HUES6 (cell line): ENCODE measurements around the gene FST.

Source experiments
- H3K27ac ChIP-seq: 2 replicates; pipeline ENCODE4 v1.7.0; 2013; ENCODE audit warnings: low read depth, mild to moderate bottlenecking, low read length, inconsistent platforms
- H3K27me3 ChIP-seq: 2 replicates; pipeline ENCODE4 v1.6.1; 2013; ENCODE audit warnings: low read length; ENCODE audit not compliant: control insufficient read depth, insufficient read depth
- H3K36me3 ChIP-seq: 2 replicates; pipeline ENCODE4 v1.6.1; 2013; ENCODE audit warnings: low read length; ENCODE audit not compliant: control insufficient read depth, insufficient read depth
- H3K4me1 ChIP-seq: 2 replicates; pipeline ENCODE4 v1.6.1; 2013; ENCODE audit warnings: low read length; ENCODE audit not compliant: control insufficient read depth, insufficient read depth
- H3K4me3 ChIP-seq: 2 replicates; pipeline ENCODE4 v1.5.1; 2013; ENCODE audit warnings: low read depth, low read length
- H3K9ac ChIP-seq: one replicate; pipeline ENCODE4 v1.6.1; 2013; ENCODE audit warnings: mild to moderate bottlenecking, low read length
- H3K9me3 ChIP-seq: 2 replicates; pipeline ENCODE4 v1.6.1; 2013; ENCODE audit warnings: low read depth, low read length; ENCODE audit not compliant: control insufficient read depth, insufficient read depth

Gene FST

DNA sequence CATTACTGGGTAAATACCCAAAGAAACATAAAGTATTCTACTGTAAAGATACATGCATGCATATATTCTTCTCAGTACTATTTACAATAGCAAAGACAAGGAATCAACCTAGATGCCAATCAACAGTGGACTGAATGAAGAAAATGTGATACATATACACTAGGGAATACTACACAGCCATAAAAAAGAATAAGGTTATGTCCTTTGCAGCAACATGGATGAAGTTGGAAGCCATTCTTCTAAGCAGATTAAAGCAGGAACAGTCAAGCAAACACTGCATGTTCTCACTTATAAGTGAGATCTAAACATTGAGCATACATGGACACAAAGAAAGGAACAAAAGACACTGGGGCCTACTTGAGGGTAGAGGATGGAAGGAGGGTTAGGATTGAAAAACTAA is 40.4 kb downstream of the FST start:
- Histone ChIP-seq H3K4me1 (no peaks in the 10 kb centered on the region), H3K4me3 (no peak overlapping the region), H3K36me3 (no peaks in the 10 kb centered on the region), H3K27me3 (no peaks in the 10 kb centered on the region), H3K9ac (no peak overlapping the region), H3K9me3 (peaks cover 5% of the 10 kb centered on the region; the same call in 1 of the 2 replicates), H3K27ac (no peak overlapping the region)
